ENCODE results near the gene YBX2.
A peak's percentile ranks its signal among the peaks of the same experiment; 100 is the strongest.

Gene YBX2

DNA sequence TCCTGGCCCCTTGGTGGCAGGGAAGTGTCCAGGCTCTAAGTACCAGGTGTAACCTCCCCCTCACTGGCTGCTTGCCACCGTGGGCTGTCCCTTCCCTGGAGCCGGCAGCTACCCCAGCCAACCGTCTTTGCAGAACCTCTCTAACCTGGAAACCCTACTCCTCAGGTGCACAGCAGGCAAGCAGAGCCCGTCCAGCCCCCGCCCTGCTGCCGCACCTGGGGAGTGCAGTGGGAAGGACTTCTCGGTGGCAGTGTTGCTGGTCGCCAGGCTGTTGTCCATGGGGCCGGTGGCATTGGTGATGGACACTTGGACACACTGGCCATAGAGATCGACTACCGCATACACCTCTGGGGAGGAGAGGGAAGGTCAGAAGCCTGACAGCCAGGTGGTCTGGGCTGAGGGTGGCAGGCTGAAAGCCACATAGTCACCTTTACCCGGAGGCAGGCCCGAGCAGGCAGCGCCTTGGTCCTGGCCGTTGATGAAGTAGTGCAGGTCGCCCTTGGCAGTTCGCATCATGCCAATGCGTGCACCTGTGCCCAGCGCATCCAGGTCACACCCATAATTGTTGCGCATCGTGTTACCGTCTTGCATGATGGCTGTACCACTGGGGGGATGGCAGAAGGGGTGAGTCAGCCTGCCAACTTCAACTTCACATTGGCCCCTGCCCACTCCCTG, 28.2 kb upstream of the YBX2 start:
- DNase-seq = no peak

DNA sequence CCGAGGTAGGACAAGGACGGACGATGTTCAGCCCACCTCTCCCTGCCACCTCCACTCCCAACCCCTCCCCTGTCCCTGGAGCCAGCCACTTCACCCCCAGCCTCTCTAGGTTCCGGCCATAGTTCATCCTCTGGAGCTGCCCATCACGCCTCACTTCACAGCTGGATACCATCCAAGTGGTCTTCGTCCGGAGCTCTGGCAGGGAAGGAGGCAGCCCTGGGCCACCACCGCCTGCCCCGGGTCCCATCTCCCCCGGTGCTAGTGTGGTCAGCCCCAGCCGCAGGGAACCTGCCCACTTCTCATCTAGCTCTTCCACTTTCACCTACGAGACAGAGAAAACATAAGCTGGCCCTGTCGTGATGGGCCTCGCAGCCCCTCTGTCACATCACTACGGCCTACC, 27.0 kb upstream of the YBX2 start:
- DNase-seq = no peak

DNA sequence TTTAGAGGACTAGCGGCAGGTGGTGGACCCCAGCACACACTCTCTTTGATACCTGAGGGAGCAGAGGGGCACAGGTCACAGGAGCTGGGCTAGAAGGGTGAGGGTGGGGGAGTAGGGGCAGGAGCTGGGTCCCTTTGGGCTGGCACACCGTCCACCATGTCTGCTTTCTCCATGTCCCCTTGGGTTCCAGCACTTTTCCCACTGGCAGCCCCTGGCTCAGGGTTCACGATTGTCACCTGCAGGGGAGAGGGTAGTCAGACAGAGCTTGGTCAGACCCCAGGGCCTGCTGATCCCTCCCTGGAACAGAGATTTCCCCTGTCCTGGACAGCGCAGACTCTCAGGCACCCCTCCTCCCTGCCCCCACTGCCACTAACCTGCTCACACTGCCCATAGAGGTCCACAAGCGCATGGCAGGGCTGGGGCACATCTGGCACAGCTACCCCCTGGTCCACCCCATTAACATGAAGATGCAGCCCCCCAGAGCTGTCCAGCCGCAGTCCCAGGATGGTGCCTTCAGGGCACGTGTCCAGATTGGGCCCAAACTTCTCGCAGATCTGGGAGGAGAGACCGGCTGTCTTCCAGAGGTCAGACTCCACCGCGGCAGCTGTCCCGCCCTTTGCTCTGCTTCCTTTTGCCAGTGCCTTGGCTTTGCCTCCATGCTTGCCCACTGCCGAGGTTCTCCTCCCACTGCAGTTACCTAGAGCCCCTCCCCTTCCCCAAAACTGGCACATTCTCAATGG, 23.9 kb upstream of the YBX2 start:
- no peak for DNase-seq

DNA sequence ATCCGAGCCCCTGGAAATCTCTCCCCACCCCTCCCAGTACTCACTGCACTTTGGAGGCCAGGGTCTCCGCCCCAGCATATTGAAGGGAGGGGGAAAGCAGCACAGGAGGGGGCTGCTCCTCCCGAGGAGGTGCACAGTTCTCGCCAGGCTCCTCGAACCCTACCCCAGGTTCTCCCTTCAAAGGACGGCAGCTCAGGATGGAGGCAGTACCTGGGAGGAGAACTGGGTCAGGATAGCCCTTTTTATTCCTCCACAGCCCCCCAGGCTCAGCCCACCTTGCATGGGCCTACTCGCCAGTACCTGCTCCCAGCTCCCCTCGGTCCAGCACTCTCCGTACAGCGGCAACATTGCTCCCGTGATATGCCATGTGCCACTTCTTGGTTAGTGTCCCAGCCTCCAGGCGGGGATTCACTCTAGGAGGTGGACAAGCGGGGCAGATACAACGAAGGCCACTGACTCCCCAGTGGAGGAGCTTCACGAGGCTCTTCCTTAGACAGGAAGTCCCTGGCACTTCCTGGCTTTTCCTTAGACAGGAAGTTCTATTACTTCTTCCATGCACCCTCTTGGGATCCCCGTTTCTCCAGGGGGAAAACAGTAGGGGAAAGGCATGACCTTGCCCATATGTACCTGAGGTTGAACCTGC, 22.8 kb upstream of the YBX2 start:
- no peak for DNase-seq

DNA sequence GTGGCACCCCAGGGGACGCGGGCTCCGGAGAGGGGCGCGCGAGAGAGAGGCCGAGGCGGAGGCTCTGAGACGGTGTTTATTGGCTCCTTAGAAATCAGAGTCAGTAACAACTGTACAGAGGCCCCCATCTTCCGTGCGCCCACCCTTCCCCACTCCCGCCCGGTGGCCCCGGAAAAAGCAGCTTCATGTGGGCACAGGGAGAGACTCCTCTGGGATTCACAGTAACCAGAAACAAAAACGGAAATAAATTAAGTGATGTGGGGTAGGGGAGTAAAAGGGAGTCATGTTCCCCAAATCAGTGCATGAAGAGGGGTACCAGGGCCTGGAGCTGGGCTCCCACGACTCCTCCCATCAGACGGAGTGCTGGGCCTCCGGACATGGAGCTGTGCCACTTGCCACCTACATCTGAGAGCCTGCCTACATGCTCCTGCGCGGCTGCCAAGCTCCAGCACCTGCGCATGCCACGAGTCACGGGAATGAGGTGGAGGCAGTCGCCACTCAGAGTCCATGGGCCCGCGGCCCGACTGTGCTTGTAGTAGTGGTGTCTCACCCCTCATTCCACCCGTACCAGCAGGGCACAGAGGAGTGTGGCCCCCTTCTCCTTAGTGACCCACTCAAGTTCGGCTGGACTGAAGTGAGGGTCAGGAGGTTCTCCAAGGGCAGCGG, 21.3 kb upstream of the YBX2 start:
- DNase-seq = no peak

DNA sequence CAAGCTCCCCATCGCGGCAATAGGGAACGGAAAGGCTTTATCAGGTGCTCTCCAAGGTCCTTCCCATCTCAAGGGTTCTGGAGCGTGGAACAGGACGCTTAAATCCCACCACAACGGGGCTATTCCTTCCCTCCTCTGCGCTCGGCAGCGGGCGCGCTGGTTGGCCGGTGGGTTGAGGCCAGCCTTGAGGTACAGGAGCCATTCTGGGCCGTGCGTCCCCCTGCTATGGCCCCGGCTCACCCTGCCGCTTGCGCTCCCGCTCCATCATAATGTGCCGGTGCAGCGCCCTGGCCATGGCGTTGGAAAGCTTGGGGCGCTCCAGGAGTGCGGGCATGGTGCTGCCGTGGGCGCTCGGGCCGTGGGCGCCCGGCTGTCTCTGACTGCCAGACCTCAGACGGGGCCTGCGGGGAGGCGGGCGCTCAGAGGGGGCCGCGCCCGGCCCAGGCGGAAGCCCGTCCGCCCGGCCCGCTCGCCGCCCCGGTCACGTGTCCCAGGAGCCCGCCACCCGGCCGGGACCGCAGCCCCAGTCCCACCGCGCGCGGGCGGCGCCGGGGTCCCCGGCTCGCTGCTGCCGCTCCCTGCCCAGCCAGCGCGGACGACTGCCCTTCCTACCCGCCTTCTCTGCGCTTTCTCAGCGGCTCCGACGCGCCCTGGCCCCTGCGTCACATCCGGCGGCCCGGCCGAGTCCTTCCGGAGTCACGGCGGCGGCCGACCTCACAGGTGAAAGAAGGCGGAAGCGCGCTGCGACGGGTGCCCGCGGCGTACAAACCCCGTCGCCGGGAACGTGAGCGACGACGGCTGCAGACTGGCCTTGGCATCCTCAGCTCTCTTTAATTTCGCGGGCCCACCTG, 20.5 kb upstream of the YBX2 start, which contains the start of gene GPS2:
GPS2 (minus strand) TSS at position 642 of the 851 bp plus-strand sequence; CDS start at position 334, 308 bp downstream.
- DNase-seq = peak; percentile 94

DNA sequence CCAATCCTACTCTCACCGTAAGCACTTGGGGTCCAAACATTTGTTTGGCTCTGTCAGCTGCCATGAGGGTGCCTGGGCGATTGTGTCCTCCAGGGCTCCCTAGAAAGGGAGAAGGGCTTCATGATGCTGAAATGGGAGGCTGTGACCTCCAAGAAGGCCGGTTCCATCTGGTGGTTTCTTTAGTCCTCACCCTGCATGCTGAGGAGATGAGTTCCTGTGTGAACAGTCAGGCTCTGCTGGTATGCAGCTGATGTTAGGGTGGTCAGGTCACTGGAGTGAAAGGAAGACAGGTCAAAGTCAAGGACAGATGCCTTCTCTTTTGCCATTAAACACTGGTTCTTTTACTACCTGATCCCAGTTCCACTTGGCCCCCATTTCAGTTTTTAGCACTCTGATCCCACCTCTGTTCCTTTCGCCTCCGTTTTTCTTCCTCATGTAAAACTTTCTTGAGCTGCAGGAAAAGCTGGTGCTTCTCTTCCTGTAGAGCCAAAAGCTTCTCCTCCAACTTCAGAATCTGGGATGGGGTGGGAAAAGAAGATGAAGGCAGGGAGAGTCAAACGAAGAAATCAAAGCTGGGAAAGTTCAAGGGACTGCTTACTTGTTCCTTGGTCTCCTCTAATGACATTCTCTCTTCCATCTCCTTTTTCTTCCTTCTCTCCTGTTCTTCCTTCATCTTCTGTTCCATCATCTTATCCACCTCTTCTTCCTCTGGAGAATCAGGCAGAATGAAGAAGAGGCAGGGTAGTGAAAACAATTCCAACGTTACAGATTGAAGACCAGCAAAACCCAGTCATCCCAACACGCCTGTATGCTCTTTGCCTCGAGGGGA, 19.7 kb upstream of the YBX2 start:
- peak; percentile 28 for DNase-seq

DNA sequence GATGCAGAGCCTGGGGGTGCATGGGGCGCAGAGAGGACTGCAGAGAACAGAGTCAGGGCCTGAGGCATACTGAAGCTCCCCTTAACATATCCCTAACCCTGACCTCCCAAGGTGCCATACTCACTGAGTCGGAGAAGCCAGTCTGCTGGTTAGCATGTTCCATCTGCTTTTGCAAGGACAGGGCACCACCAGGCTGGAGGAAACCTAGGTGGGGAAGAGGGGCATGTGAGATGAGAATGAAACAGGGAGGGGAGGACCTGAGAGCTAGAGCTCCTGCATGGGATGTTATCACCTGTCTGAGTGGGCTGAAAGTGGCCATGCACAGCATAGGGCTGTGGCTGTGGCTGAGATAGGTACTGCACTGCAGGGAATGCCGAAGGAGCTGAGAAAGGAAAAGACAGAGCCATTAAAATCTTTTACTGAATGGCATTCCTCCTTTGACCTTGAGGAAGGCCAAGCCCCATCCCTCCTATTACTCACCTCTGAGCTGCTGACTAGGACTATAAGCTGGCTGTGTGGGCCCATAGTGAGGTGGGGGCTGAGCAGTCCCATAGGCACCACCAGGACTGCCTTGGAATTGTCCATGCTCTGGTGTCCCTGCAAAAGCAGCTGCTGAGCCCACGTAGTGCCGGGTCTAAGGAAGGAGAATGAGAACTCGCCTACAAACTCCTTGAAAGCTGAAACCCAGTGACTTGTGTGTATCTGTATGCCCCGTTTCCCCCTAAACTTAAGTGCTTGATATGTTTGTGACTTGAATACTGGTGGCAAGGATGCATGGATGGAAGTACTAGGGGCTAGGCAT, 18.9 kb upstream of the YBX2 start:
- DNase-seq = peak; percentile 32

DNA sequence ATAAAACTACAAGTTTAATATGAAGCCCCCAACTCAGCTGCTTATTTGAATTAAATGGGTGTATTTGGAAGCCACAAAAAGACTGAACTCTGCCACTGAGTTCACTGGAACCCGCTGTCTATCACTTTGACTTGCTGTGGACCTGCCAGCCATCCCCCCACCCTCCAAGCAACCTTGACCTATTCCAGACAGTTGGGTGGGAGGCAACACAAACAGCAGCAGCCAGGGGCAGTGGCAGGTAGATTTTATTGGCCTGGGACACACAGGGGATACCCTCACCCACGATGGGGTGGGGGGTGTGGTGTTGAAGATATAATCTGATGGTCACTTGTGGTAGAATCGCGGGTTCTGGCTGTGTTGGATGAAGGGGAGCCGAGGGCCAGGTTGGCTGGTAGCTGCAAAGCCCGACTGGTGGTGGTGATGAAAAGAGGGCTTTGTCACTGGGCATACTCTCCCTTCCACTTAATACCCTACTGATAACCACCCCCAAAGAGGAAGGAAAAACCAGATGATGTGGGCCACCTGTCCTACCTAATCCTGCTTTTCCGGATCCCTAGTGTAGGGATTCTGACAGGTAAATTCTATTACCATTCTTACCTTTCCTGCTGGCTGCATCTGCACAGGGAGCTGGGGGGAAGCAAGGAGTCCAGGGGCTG, 18.1 kb upstream of the YBX2 start:
- no peak for DNase-seq

DNA sequence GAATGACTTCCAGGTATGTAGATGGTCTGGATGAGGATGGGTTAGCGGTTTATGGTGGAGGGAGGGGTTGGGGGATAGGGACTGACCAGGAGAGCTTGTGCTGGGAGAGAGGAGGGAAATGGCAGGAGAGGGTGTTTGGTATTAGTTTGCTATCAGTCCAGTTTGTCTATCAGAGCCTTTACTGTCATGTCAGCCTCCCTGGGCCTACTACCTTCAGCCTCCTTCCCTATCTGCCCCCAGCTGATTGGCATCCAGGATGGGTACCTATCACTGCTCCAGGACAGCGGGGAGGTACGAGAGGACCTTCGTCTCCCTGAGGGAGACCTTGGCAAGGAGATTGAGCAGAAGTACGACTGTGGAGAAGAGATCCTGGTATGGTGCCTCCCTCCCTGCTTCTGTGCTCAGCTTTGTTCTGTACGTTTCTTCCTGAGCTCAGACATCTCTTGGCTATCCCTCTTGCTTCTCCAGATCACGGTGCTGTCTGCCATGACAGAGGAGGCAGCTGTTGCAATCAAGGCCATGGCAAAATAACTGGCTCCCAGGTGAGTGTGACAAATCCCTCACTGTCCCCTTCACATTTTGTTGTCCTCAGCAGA, 16.8 kb upstream of the YBX2 start:
- no peak for DNase-seq

DNA sequence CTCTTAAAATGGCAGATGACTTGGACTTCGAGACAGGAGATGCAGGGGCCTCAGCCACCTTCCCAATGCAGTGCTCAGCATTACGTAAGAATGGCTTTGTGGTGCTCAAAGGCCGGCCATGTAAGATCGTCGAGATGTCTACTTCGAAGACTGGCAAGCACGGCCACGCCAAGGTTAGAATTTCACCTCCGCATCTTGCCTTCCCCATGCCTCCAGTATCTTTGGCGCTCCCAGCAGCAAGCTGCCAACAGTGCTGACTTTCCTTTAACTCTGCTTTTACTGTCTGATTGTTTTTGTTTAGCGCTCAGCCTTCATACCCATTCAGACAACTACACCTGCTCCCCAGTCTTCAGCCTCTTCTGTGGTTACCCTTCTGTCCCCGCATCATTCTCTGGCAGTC, 15.2 kb upstream of the YBX2 start:
- DNase-seq = no peak

DNA sequence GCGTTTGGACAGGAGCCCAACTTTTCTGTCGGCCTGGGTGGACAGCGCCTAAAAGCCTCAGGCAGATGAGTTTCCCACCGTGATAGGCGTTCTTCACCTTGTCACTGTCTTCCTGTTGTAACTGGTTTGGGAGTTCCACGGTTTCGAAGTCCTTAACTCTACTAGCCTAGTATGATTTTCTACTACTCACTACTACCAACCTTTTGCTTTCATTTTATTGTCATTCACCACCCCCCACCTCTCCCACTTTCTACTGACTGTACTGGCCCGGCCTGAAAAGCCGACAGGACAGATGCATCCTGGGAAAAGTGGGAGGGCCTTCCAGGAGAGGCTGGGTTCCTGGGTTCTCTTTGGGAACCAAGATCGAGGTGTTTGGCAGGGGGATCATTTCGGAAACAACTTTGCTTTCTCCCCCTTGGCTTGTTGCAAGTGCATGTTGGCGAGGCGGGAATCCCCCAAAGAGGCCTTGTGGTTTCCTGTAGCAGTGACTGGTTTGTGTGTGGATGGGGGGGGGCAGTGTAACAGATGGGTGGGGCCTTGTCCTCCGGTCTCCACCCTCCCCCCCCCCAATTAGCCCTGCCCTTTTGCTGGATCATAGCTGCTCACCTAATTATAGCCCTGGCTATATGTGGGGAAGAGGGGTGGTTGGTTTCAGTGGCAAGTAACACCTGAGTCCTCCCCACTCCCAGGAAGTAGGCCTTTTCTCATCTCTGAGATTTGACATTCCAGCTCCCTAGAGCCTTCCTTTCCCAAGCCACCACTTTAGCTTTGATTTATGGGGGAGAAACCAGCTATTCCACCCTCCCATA, 14.4 kb upstream of the YBX2 start:
- DNase-seq = peak; percentile 86

DNA sequence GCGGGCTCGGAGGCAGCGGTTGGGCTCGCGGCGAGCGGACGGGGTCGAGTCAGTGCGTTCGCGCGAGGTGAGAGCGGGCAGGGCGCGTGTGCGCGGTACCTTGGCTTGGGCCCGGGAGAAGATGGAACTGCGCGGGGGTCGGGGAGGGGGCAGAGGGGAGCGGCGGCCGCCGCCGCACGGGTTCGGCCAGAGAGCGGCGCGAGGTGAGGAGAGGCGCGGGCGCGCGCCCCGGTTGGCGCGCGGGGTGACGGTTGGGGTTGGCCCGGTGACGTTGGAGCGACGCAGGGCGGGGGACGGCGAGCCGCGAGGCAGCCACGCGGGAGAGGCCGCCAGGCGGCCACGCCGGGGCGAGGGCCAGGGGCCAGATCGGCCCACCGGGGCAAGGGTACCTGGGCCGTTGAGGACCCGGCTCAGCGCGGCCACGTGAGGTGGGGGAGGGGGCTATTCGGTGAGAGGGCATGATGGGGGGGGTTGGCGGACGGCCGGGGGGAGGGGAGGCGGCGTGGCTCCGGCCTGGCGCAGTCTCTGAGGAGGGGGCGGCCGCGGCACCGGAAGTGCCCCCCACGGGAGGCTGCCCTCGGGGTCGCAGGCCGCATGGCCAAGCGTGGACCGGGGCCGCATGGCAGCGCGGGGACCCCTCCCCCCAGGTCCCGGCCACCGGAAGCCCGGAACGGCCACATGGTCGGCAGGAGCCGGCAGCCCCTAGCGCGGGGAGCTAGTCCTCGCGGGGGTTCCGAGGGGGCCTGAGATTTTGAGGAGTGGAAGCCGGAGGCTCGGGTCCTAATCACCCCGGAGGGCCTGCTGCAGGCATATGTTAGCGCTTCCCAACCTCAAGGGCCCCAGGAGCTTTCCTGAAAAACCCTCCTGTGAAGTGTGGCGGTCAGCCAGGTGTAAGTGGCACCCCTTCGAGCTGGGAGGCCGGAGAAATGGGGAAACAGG, 13.5 kb upstream of the YBX2 start:
- DNase-seq = peak; percentile 57

DNA sequence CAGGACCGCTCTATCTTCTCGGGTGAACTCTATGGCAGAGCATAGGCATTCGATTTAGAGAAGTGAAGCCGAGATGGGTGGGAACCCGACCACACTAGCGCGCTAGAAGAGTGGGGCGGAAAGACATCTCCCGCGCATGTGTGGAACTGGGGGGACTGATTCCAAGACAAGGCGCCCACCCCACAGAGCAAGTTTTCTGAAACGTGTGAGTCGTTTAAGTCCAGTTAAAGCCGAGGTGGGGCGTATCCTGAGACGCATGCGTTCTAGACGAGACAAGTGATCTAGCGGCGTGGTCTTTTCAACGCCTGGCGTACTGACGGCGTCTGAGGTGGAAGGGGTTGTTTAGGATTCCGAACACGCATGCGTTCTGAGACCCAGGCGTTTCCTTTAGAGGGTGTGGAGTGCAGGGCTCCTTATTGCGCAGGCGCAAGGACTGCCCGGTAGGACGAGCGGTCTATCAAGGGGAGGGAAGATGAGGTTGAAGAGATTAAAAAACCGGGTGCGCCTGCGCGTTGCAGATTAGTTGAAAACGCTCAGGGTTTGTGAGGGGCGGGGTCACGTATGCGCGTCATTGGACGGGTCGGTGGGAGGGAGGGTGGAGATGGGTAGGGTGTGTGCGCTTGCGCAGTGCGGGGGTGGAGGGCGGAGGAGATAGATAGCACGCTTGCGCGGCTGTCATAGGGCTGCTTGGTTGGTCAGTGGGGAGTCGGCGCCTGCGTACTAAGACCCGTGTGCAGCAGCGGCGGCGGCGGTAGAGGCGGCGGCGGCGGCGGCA, 12.7 kb upstream of the YBX2 start, which contains the start of gene EIF5A:
EIF5A (plus strand) TSS at position 718 of the 775 bp plus-strand sequence. CDS start 2,008 bp downstream, outside the sequence.
- DNase-seq = peak; percentile 100

DNA sequence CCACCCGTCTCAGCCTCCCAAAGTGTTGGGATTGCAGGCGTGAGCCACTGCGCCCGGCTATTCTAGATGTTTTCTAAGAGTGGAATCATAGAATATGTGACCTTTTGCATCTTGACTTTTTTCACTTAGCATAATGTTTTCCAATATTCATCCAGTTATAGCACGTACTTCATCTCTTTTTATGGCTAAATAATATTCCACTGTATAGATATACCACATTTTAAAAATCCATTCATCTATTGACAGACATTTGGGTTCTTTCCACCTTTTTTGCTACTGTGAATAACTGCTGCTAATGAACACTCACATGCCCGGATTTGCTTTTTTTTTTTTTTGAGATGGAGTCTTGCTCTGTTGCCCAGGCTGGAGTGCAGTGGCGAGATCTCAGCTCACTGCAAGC, 9.7 kb upstream of the YBX2 start:
- no peak for DNase-seq

DNA sequence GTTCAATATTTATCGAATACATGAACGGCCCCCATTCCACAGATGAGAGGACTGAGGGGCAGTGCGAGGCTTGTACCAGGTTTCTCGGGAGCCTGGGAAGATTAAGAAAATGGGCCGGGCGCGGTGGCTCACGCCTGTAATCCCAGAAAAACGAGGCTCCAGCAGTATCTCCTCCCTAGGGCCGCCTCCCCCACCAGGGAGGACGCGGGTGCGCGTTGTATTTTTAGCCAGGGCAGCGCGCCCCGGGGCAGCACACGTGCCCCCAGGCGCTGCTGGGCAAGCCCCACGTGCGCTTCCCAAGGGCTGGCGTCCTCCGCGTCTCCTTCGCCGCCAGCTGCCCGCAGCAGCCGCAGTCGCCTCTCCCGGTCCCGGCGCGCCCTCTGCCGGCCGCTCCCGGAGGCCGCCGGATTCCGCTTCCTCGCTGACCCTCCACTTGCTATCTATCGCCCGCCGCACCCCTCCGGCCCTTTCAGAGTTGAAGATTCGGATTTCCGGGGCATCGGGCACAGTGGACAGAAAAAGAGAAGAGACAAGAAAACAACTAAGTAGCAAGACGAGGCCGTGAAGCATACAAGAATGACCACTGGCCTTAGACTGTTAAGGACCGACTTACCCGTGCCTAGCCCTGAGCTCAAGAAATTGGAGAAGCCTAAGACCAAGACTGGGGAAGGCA, 1.9 kb upstream of the YBX2 start:
- DNase-seq = peak; percentile 64

Measured in activated naive CD4-positive, alpha-beta T cell treated with anti-CD3 and anti-CD28 coated beads, Interleukin-2, amount 50 U/mL, for 16 hours (primary cell).